GF-D8 (cell line): ENCODE measurements around the gene UBE2H.

Experiments
- DNase-seq: peaks from one replicate; lab custom pipeline; 2025; lab: John Stamatoyannopoulos, UW

UBE2H gene

GRCh38 chr7:129784783-129785684 is 167.7 kb downstream of the UBE2H start:
- no peak for DNase-seq

GRCh38 chr7:129784437-129784782 is 168.3 kb downstream of the UBE2H start:
- no peak for DNase-seq

- DNase-seq, result no peak
Measured at GRCh38 chr7:129783584-129783919, 169.2 kb downstream of the UBE2H start.

GRCh38 chr7:129782818-129783583 is 169.8 kb downstream of the UBE2H start:
- no peak for DNase-seq

GRCh38 chr7:129781928-129782817 is 170.6 kb downstream of the UBE2H start:
- no peak for DNase-seq

GRCh38 chr7:129780974-129781927 is 171.5 kb downstream of the UBE2H start:
- no peak for DNase-seq
